Measurements from ENCODE around the gene NEU2.
"Not testable (repeated sequence)": the region's sequence is repeated elsewhere in the genome, so short reads cannot be mapped to it uniquely, and the experiment has no call there.

NEU2 gene

DNA sequence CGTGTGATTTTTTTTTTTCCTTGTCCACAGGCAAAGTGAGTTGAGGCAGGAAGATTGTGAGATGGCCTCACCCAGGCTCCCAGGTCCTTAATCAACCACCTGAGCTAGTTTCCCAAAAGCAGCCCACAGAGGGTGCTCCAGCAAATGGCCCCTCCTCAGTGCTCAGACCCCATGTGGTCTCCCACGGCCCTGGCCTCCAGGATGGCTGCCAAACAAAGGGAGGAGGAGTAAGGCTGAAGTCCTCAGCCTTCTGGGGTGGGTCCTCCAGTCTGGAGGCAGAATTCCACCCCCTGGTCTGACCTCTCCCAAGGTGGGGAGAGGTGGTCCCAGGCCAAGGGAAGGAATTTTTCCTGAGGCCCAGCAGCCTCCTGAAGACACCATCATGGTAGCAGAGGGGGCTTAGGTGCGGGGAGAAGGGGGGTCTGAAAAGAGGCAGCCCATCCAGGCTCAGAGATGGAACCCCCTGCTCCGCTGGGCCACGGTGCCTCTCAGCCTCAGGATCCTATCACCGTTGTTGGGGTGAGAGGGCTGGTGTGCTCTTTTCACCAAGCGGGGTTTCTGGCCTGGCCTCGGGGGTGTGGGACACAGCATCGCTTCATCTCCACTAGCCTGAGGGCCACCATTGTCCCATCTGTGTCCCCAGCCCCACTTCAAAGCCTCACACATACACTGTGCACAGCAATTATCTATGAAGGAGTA, 21.8 kb upstream of the NEU2 start:
- DNase-seq: no peak

DNA sequence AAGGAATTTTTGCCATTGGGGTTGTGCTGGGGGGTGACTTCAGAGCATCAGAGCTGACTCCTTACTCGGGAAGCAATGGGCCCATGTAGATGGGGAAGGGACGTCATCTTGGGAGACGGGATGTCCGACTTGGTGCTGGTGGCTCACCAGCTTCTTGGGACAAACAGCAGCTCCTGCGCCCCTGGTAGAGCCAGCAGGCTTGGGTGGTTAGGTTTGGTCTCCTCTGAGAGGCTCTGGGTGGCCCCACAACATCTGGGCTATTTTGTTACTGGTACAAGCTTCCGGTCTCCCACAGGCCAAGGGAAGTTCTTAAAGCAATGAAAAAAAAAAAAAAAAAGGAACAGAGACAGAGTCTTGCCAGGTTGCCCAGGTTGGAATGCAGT, 21.2 kb upstream of the NEU2 start:
- DNase-seq: no peak

DNA sequence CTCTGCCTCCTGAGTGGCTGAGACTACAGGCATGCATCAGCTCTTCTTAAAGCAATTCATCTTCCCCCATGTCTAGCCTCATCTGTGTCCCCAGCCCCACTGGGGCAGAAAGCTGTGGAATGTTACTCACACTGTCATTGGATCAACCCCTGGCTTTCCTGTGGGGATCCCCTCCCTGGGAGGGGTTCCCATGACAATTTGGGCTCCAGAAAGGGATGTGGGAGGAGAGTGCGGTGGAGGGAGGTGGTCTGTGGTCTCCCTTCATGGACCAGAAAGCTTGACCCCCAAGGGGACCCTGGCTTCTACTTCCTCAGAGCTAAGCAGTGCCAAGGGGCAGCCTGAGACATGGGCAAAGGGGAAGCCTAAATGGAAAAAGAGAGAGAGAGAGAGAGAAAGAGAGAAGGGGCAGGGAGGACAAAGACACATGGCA, 20.8 kb upstream of the NEU2 start:
- no peak for DNase-seq

DNA sequence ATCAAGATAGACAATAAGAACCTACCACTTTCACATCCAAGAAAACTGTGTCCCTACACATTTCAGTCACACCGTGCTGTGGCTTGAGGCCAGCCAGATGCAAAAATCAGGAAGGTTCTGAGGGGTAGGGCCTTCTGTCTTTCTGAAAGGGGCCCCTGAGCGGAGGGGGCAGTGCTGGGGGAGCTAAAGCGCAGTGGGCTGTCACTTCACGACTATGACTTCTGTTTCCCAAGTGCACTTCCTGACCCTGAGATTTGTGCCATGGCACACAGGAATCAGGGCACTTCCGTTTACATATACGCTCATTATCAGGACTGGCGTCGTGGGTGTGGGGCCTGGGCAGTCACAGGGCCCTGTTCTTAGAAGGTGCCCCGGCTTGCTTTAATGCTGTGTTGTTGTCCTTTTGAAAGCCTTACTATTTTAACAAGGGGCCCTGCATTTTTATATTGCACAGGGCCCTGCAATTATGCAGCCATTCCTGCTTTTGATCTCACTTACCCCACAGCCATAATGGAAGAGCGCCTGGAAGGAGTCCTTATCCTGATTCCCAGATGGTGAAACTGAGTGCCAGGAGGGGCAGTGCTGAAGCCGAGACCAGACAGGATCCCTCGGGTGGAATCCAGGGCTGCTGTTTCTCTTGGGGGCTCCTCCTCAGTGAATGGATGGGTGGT, 20.0 kb upstream of the NEU2 start:
- DNase-seq: no peak

DNA sequence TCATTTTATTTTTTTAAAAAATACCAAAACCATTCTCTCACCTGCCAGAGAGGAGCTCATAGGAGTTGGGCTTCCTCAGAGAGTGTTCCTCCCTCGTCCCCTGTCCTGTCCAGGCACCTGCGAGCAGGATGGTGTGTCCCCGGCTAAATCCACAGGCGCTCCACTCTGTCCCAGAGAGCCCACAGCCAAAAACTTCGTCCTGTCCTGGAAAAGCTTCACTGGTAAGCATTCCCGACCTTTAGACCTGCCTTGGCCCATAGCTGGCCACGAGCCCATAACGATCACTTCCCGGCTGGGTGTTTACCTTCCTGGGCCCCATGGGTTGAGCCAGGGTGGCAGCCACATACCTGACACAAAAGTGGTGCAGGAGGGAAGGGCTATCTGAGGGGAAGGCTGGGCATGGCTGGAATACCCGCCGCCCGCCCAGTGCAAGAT, 19.4 kb upstream of the NEU2 start, which contains the start of gene NGEF:
NGEF (minus strand) TSS at position 230 of the 435 bp plus-strand sequence. CDS start 38,366 bp downstream, outside the sequence.
- no peak for DNase-seq

DNA sequence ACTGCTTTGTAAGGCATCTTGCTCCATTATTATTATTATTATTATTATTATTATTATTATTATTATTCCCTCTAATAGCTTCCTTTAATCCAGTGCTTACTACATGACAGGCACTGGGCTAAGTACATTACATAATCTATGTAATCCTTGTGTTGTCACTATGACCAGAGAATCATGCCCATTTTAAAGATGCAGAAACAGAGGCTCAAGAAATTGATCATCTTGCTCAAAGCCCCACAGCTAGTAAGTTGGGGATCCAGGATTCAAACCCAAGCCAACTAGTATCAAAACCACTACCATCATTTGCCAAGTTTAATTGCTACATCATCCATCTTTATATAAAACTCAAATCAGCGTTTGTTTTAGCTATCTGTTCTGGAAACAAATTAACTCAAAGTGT, 18.8 kb upstream of the NEU2 start:
- DNase-seq: no peak

DNA sequence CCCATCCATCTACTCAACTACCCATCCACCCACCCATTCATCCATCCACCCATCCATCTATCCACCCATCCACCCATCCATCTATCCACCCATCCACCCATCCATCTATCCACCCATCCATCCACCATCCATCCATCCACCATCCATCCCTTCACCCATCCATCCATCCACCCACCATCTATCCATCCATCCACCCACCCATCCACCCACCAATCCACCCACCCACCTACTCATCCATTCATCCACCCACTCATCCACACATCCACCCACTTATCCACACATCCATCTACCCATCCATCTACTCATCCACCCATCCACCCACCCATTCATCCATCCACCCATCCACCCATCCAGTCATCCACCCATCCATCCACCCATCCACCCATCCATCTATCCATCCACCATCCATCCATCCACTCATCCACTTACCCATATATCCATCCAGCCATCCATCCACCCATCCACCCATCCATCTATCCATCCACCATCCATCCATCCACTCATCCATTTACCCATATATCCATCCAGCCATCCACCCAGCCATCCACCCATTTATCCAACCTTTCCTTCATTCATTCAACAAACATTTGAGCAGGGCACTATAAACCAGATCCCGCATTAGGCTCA, 17.3 kb upstream of the NEU2 start:
- DNase-seq: no peak

DNA sequence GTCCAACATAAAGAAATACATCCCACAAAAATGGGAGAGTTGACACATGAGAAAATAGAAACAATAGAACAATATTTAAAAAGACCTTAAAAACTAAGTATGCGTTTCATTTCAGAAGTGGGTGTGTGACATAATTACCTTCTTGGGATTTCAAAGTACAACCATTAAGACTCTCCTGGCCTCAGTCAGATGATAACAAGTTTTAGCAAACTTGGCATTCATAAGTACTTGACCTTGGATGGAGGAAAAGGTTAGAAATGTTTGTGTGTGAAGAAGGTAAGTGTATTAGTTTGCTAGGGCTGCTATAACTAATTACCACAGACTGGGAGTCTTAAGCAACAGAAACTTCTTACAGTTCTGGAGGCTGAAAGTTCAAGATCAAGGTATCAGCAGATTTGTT, 14.5 kb upstream of the NEU2 start:
- DNase-seq: no peak

DNA sequence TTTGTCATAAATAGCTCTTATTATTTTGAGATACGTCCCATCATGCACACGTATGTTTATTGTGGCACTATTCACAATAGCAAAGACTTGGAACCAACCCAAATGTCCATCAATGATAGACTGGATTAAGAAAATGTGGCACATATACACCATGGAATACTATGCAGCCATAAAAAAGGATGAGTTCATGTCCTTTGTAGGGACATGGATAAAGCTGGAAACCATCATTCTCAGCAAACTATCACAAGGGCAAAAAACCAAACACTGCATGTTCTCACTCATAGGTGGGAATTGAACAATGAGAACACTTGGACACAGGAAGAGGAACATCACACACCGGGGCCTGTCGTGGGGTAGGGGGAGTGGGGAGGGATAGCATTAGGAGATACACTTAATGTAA, 12.9 kb upstream of the NEU2 start:
- not testable (repeated sequence) for DNase-seq

DNA sequence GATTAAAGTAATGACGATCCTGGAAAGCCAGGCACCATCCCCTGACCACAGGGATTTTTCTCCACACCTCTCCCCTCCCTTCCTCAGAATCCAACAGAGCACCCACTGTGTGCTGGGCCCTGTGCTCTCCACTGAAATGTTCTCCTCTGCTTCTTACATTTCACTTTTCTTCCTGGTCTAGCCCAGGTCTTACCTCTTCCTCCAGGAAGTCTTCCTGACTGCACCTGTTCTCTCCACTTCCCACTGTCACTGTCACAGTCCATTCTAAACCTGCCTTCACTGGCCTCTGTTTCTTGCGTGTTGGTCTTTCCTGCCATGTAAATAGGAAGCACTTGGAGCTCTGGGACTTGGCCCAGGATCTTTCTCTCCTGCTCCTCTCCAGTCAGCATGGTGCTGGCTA, 12.0 kb upstream of the NEU2 start:
- no peak for DNase-seq

DNA sequence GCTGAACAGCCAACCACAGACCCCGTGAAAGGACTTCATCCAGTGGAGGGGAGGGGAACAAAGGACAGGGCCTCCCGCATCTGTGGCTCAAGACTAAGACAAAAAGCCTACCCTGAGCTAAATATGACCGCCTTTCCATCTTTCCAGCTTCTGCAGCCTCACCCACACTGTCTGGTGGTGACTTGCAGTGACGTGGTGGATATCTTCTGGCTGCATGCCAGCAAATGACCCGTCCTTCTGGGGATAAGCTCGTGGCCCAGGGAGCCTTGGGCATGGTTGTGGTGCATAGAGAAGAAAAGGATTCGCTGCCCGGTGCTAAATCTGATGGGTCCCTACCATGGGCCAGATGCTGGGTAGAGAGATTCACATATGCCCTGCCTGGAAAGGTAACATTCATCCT, 10.7 kb upstream of the NEU2 start:
- DNase-seq: no peak

DNA sequence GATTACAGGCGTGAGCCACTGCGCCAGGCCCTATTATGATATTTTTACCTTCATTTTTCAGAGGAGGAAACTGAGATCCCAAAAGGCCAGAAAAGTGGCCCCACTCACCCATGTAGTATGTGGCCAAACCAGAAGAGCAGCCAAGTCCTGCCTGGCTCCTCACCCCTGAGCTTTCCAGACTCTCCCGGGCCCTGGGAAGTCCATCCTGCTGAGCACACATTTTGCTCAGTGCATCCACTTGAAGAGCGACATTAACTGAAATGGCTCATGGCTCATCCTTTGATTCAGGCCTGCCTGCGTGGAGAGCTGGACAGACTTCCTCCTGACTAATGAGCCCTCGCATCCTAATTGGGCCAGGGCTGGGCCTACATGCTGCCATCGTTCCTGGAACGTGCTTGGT, 9.9 kb upstream of the NEU2 start:
- DNase-seq: no peak

DNA sequence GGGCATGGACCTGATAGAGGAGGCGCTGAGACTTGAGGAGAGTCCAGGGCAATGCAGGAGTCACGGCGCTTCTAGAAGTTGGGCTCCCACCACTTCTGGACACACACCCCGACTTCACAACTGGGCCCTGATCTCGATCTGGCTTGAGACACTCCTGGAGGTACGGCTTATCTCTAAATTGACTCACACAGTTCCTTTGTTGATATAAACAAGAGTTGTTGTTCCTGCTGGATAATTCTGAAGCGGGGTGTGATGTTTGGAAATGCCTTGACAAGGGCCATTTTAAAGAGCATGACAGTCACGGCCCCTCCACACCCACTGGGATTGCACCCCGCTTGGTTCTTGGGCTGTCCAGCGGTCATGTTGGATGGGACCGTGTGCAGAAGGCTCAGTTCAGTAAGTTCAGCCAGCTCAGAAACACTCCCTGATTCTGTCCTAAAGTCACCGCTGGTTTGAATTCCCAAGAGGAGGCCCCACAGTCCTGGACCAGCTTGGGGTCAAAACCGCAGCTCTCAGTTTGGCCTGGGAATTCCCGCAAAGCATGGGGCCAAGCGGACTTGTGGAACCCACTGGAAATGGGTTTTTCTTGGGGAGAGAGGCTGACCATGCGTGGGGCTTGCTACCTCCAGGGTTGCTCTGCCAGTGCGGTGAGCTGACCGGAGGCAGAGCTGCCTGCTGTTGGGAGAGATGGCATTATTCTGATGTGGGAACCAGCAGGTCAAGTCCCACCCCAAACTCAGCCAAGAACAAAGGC, 9.3 kb upstream of the NEU2 start:
- no peak for DNase-seq

DNA sequence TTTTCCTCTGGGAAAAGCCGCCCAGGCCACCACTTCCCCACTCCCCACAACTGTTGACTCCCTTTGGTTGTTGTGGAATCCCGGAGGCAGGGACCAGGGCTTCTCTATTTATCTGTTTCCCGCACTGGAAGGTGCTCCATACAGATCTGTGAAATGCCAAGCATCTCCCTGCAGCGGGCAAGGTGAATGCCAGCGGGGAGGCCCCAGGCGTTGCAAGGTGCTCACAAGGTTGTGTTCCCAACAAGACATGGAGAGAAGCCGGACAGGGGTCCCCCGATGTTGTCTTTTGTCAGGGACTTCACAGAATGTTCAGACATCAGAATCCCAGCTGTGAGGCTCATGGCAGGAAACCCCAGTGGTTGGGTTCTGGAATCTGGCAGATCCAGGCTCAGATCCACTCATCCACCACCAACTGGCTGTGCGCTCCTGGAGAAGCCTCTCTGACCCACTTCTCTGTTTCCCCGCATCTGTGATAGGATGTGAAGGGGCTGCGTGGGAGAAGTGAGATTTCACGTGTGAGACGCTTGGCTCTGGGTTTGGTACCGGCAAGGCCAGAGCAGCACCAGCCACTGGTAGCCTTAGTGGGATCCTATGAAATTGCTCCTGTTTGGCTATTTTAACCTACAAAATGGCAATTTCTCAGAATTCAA, 8.6 kb upstream of the NEU2 start:
- no peak for DNase-seq

DNA sequence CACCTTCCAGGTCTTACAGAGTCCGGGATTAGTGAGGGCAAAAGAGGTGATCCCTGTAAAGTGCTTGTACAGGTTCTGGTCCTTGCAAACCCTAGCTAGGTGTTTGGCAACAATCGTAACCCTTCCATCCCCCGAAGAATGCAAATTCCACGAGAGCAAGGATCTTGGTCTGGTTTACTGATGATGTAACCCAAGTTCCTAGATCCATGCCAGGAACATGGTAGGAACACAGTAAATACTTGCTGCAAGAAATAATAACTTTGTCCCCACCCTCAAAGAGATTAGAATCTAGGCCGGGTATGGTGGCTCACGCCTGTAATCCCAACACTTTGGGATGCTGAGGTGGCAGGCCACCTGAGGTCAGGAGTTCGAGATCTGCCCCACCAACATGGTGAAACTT, 6.8 kb upstream of the NEU2 start:
- no peak for DNase-seq

DNA sequence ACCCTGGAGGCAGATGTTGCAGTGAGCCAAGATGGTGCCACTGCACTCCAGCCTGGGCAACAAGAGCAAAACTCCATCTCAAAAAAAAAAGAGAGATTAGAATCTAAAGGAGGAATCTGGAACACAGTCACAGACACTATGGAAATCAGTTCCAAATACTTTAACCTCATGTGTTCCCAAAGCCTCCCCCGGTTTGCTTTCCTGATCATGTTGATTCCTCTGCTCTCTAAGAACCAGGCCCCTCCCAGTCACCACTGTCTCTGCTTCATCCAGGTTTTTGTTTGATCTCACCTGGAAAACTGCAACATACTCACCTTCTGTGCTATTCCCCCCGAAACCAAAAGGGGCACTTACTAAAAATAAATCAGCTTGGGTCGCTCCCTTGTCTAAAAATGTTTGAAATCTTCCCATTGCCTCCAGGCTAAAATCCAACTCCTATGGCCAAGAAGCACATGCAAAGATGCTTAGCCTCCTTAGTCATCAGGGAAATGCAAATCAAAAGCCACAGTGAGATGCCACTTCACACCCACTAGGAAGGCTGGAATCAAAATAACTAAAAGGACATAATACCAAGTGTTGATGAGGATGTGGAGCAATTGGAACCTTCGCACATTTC, 6.2 kb upstream of the NEU2 start:
- no peak for DNase-seq

DNA sequence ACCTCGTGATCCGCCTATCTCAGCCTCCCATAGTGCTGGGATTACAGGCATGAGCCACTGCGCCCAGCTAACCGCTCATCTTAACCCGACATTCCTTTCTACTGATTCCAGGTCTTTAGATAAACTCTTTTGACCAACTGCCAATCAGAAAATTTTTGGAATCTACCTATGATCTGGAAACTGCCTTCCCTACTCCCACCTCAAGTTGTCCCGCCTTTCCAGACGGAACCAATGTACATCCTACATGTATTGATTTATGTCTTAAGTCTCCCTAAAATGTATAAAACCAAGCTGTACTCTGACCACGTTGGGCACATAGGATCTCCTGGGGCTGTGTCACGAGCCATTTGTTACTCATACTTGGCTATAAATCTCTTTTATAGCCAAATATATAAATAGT, 3.2 kb upstream of the NEU2 start:
- DNase-seq: no peak

DNA sequence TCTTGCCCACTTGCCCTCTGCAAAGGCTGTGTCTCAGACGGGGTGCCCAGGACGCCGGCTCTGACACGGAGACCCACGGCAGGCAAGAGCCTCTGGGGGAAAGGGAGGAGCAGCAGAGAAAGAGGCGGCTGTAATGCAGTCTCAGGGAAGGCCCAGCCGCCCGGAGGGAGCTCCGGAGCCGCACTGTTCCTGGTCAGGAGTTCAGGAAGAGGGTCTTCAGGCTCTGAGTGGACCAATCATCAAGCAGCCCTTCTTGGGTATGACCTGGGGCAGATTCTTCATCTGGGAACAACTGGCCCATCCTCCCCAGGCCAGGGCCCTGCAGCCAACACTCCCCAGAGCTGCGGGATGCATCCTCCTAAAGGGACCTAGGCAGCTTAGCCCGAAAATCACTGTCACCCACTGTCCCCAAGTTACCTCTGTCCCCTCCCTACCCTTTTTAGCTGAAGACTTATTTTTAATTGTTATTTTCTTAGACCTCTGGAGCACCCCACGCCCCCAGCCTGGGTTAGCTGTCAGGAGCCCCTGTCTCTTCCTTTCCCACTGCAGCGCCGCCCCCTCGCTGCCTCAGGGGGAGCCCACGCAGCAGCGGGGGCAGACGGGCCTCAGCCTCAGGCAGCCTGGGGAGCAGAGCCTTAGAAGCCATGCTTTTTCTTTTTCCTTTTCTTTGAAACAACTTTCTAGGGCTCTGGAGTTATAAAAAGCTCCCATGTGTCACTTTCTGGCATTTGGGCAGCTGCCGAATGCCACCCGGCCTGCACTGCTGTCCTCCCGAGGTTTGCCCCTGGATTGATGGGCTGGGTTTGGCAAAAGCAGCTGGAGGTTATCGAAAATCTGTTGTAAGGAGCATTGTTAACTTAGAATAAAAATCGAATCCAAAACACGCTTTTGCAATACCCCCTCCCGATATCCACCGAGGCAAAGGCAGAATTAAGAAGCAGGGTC, 644 bp upstream of the NEU2 start:
- no peak for DNase-seq

DNA sequence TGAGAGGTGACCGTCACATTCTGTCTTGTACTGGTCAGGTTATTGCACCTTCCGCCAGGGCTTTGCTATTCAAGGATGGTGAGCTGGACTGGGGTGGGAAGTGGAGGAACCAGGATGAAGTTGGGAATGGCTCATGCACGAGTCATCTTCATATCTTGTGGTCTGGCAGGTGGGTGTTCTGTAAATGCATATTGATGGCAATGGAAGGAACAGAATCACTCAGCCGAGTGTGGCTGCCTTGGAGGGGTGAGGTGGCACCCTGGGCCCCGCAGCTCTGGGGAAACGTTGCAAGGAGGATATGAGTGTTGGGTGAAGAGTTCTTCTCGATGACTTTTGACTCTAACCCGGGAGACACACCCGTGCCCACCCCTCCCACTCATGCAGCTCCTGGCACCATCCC, 1.2 kb downstream of the NEU2 start:
- DNase-seq: no peak

DNA sequence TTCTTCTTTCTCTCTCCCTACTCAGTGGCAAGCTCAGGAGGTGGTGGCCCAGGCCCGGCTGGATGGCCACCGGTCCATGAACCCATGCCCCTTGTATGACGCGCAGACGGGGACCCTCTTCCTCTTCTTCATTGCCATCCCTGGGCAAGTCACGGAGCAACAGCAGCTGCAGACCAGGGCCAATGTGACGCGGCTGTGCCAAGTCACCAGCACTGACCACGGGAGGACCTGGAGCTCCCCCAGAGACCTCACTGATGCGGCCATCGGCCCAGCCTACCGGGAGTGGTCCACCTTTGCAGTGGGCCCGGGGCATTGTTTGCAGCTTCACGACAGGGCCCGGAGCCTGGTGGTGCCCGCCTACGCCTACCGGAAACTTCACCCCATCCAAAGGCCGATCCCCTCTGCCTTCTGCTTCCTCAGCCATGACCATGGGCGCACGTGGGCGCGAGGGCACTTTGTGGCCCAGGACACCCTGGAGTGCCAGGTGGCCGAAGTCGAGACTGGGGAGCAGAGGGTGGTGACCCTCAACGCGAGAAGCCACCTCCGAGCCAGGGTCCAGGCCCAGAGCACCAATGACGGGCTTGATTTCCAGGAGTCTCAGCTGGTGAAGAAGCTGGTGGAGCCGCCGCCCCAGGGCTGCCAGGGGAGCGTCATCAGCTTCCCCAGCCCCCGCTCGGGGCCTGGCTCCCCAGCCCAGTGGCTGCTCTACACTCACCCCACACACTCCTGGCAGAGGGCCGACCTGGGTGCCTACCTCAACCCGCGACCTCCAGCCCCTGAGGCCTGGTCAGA, 1.8 kb downstream of the NEU2 start:
- DNase-seq: no peak
